Left renal cortex interstitium (tissue), 4 donors: ENCODE results near the gene NDUFAF4. TPM values are rescaled to one million over a fixed set of nuclear protein-coding genes. Genes with fewer than 3 reads are reported as not detected.

Experiments
- polyA plus RNA-seq, 4 donors: library from polyadenylated mRNA; unstranded; fragments of 120-200 nt; gene quantifications; one replicate each; pipeline ENCODE4 v1.2.1, GENCODE V29; 2013; ENCODE audit not compliant: insufficient read length in 4 of 4

NDUFAF4 gene
- polyA plus RNA-seq, 4 donors: 31.7 to 42.5 (median 34.8) TPM

Other genes starting within 250 kb of the NDUFAF4 start
- 1 to 10 TPM; 2.6 to 4.5 (median 3.1) TPM for gene GPR63, start 60.4 kb downstream of the NDUFAF4 start, polyA plus RNA-seq
- gene KLHL32, start 26.8 kb upstream of the NDUFAF4 start, polyA plus RNA-seq: 1 to 10 TPM; 3.2 to 4.1 (median 3.5) TPM